Measurements from ENCODE around the gene GLIS1. TPM values are rescaled to one million over a fixed set of nuclear protein-coding genes. Genes with fewer than 3 reads are reported as not detected.

Gene GLIS1
- total RNA-seq, 2 donors from 2014 or later, result 0.16 TPM; not detected in 1

DNA sequence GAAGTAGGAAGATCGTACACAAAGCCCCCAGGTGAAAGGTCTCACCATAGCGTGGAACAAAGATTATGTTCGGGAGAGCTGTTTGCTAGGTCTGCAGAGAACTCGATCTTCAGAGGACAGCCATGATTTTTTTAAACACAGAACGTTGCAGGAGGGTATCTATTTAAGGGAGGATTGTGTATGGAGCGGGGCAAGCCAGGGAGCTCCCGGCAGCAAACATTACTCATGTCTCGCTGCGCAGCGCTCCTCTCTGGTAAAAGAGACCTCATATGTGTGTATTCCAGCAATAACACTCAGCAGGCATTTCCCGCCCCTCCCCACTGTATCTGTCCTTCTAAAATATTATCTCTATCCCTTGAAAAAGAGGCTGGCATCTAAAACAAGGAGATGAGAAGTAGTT is 2.7 kb downstream of the GLIS1 start:
- DNase-seq, result no peak
- no peak overlapping the region for H3K9ac ChIP-seq (ENCODE audit: low read depth in 2 of 2, low read length in 2 of 2)
- H3K4me1 ChIP-seq, result peaks cover 6% of the 10 kb centered on the region
- H3K36me3 ChIP-seq, result no peaks in the 10 kb centered on the region
- no peaks in the 10 kb centered on the region for H3K9me3 ChIP-seq
- no peak overlapping the region for H3K4me3 ChIP-seq
- no peak overlapping the region for H3K27ac ChIP-seq
- peaks cover 38% of the 10 kb centered on the region for H3K27me3 ChIP-seq
- TF ChIP-seq, protein P1, sequence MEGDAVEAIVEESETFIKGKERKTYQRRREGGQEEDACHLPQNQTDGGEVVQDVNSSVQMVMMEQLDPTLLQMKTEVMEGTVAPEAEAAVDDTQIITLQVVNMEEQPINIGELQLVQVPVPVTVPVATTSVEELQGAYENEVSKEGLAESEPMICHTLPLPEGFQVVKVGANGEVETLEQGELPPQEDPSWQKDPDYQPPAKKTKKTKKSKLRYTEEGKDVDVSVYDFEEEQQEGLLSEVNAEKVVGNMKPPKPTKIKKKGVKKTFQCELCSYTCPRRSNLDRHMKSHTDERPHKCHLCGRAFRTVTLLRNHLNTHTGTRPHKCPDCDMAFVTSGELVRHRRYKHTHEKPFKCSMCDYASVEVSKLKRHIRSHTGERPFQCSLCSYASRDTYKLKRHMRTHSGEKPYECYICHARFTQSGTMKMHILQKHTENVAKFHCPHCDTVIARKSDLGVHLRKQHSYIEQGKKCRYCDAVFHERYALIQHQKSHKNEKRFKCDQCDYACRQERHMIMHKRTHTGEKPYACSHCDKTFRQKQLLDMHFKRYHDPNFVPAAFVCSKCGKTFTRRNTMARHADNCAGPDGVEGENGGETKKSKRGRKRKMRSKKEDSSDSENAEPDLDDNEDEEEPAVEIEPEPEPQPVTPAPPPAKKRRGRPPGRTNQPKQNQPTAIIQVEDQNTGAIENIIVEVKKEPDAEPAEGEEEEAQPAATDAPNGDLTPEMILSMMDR (IDR thresholded peaks at IDR 0.05), result no peak
- intact Hi-C loops (cut with DNase I), result no loop called here

DNA sequence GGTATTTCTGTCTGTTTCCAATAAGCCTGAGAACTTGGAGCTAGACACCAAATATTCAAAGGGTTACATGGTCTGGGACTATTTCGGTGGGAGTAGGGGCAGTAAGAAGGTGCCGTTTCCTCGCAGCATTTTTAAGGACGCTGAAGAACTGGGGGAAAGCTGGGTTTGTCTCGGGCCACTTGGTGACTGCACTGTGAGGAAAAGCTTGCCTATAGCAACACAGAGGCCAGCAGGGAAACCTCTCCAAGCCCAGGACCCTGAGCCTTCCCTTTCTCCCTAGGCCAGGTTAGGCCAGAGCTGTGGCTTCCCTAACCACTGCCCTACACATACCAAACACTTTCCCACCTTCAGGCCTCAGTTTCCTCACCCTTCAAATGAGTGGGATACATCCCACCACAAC is 3.3 kb downstream of the GLIS1 start:
- Histone ChIP-seq H3K9ac (ENCODE audit: low read depth in 2 of 2, low read length in 2 of 2) (no peak overlapping the region), H3K4me3 (no peak overlapping the region), H3K9me3 (no peaks in the 10 kb centered on the region), H3K36me3 (no peaks in the 10 kb centered on the region), H3K27me3 (peaks cover 38% of the 10 kb centered on the region), H3K4me1 (peaks cover 6% of the 10 kb centered on the region), H3K27ac (no peak overlapping the region)
- DNase-seq, result no peak
- intact Hi-C loops (cut with DNase I), result no loop called here
- TF ChIP-seq, protein P1 (IDR thresholded peaks at IDR 0.05), result no peak

DNA sequence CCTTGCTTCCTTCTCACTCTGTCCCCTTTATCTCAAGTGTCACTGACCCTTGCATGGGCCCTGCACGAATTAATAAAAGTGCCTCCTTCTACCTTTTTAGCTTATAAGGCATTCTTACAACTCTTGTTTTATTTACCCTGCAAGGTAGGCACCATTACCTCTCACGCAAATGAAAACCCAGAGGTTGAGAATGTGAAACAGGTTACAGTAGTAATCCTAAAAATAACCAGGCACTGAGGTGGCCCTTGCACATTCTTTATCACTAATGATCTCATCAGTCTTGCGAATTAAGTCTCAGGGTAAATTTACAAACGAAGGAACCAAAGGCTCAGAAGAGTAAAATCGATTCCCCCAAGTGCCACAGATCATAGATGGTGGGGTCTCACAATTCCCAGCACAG is 3.7 kb downstream of the GLIS1 start:
- DNase-seq, result no peak
- intact Hi-C loops (cut with DNase I), result no loop called here
- peaks cover 36% of the 10 kb centered on the region for H3K27me3 ChIP-seq
- TF ChIP-seq, protein P1 (IDR thresholded peaks at IDR 0.05), result no peak
- H3K4me1 ChIP-seq, result peaks cover 6% of the 10 kb centered on the region
- no peaks in the 10 kb centered on the region for H3K9me3 ChIP-seq
- H3K9ac ChIP-seq (ENCODE audit: low read depth in 2 of 2, low read length in 2 of 2), result peak overlapping the region in 1 of 2 donors; percentile 19
- H3K4me3 ChIP-seq, result no peak overlapping the region
- H3K36me3 ChIP-seq, result no peaks in the 10 kb centered on the region
- no peak overlapping the region for H3K27ac ChIP-seq

DNA sequence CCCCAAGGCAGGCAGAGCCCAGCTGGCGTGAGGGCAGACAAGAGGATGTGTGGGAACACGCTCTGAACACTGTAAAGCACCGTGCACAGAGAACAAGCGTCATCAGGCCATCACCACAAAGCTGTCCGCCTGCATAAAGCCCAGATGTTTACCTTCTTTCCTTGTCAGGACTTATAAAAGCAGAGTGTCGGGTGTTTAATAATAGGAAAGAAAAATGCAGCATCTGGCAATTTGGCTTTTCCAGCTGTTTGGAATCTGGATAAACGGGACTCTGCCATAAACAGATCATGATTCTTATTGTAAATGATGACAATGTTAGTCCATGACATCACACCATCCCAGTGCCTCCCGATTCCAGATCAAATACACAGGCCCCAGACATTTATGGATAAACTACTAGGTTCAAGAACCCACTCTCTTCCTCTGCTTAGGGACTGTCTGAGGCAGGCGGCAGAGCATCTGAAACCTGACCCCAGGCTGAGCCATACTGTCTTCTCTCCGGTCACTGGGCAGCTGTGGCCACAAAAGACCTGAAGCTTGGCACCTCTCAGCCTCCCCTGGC is 4.2 kb downstream of the GLIS1 start:
- H3K9me3 ChIP-seq, result no peaks in the 10 kb centered on the region
- intact Hi-C loops (cut with DNase I), result no loop called here
- H3K36me3 ChIP-seq, result no peaks in the 10 kb centered on the region
- no peak overlapping the region for H3K27ac ChIP-seq
- peaks cover 31% of the 10 kb centered on the region for H3K27me3 ChIP-seq
- H3K4me3 ChIP-seq, result no peak overlapping the region
- TF ChIP-seq, protein P1 (IDR thresholded peaks at IDR 0.05), result no peak
- peak overlapping the region in 1 of 2 donors; percentile 19 for H3K9ac ChIP-seq (ENCODE audit: low read depth in 2 of 2, low read length in 2 of 2)
- peaks cover 6% of the 10 kb centered on the region for H3K4me1 ChIP-seq
- no peak for DNase-seq

DNA sequence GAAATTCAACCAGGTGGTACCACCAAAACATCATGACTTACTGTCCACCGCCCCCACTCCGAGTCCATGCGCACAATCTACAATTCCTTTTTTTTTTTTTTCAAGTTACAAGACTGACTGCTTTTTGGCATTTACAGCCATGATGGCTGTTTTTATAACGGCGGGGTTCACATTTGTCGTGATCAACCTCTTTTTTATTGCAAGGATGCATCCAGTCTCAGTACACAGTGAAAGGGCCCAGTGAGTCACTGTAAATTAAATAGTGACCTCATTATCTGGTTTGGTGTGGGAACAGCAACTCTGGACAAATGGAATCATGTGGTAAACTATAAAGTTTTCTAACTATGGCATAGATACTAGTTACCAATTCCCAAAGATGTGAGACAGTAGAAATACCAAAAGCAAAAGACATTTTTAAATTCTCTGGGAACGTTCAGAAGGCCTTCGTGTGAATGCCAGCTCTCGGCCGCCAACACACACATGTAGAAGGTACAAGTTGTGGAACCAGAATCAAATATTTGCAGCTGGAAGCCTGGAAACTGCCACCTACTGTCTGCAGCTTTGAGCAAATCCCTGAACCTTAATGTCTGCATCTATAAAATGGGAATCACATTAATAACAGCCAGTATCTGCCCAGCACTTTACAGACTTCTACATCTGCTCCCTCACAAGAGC is 4.9 kb downstream of the GLIS1 start:
- H3K4me1 ChIP-seq, result peaks cover 6% of the 10 kb centered on the region
- no peak overlapping the region for H3K9ac ChIP-seq (ENCODE audit: low read depth in 2 of 2, low read length in 2 of 2)
- intact Hi-C loops (cut with DNase I), result no loop called here
- peaks cover 26% of the 10 kb centered on the region for H3K27me3 ChIP-seq
- H3K27ac ChIP-seq, result no peak overlapping the region
- H3K36me3 ChIP-seq, result no peaks in the 10 kb centered on the region
- TF ChIP-seq, protein P1 (IDR thresholded peaks at IDR 0.05), result no peak
- H3K9me3 ChIP-seq, result no peaks in the 10 kb centered on the region
- H3K4me3 ChIP-seq, result no peak overlapping the region
- no peak for DNase-seq
